ENCODE results near the gene KCTD20. TPM values are rescaled to one million over a fixed set of nuclear protein-coding genes. Genes with fewer than 3 reads are reported as not detected.

The KCTD20 gene
- total and polyA plus RNA-seq, 2 of the 13 experiments (the other 11 are each of a cell fraction or from before 2014, with no cell fraction given) = 52.7 to 67.1 TPM

- TF ChIP-seq ZNF3 (CRISPR knock-in tag; IDR thresholded peaks at IDR 0.05) = no peak
- no peak for TF ChIP-seq ZNF7 (CRISPR knock-in tag; IDR thresholded peaks at IDR 0.05)
- no peak for TF ChIP-seq ZNF619 (CRISPR knock-in tag; IDR thresholded peaks at IDR 0.05)
- 0 out of 2 replicates have a peak, but pooled peaks have one; percentile 39 for TF ChIP-seq MIER3 (CRISPR knock-in tag; IDR thresholded peaks at IDR 0.05; ENCODE audit: borderline replicate concordance)
- TF ChIP-seq RFX5 (IDR thresholded peaks at IDR 0.05; ENCODE audit: low read depth, low read length) = no peak
- no peak for TF ChIP-seq HNF4G (IDR thresholded peaks at IDR 0.05; ENCODE audit: borderline replicate concordance, low read depth, low read length)
- TF ChIP-seq HNF4G (CRISPR knock-in tag; IDR thresholded peaks at IDR 0.05; ENCODE audit: borderline replicate concordance, low read depth) = no peak
- no peak for TF ChIP-seq ZNF598 (CRISPR knock-in tag; IDR thresholded peaks at IDR 0.05; ENCODE audit: borderline replicate concordance)
- 0 out of 2 replicates have a peak, but pooled peaks have one; percentile 37 for TF ChIP-seq POLR2G (IDR thresholded peaks at IDR 0.05; ENCODE audit: low read depth, low read length)
- TF ChIP-seq SOX13 (IDR thresholded peaks at IDR 0.05) = no peak
- no peak; a peak in 1 of 4 replicates for TF ChIP-seq SOX13 (CRISPR knock-in tag; conservative IDR thresholded peaks at IDR 0.05 in 1 of 2, IDR thresholded peaks at IDR 0.05 in 1 of 2)
- no peak for TF ChIP-seq SUZ12 (IDR thresholded peaks at IDR 0.05; ENCODE audit: low read depth, low read length)
- TF ChIP-seq CENPT (CRISPR knock-in tag; IDR thresholded peaks at IDR 0.05; ENCODE audit: low read depth) = no peak
- TF ChIP-seq MIXL1 (CRISPR knock-in tag; IDR thresholded peaks at IDR 0.05) = peak; percentile 56; the same call in 1 of the 2 replicates
- TF ChIP-seq ZSCAN31 (CRISPR knock-in tag; IDR thresholded peaks at IDR 0.05; ENCODE audit: low read depth) = no peak
- no peak for TF ChIP-seq ZNF567 (CRISPR knock-in tag; IDR thresholded peaks at IDR 0.05; ENCODE audit: borderline replicate concordance)
- no peak for TF ChIP-seq ZNF33B (CRISPR knock-in tag; IDR thresholded peaks at IDR 0.05)
- peak; percentile 71 for TF ChIP-seq PAF1 (CRISPR knock-in tag; IDR thresholded peaks at IDR 0.05)
- no peak for TF ChIP-seq SMARCC2 (IDR thresholded peaks at IDR 0.05)
- TF ChIP-seq FOSL2 (CRISPR knock-in tag; IDR thresholded peaks at IDR 0.05) = peak; percentile 61
- TF ChIP-seq ZNF747 (CRISPR knock-in tag; IDR thresholded peaks at IDR 0.05; ENCODE audit: borderline replicate concordance) = no peak
- no peak for TF ChIP-seq HMG20B (CRISPR knock-in tag; conservative IDR thresholded peaks at IDR 0.05)
- no peak for TF ChIP-seq ZNF784 (CRISPR knock-in tag; IDR thresholded peaks at IDR 0.05; ENCODE audit: borderline replicate concordance)
- TF ChIP-seq ZBTB43 (CRISPR knock-in tag; conservative IDR thresholded peaks at IDR 0.05) = no peak
- TF ChIP-seq ZNF280B (CRISPR knock-in tag; IDR thresholded peaks at IDR 0.05; ENCODE audit: borderline replicate concordance) = no peak
- TF ChIP-seq ZSCAN12 (CRISPR knock-in tag; IDR thresholded peaks at IDR 0.05) = no peak
- no peak for TF ChIP-seq XBP1 (CRISPR knock-in tag; IDR thresholded peaks at IDR 0.05)
- TF ChIP-seq NFKBIZ (CRISPR knock-in tag; IDR thresholded peaks at IDR 0.05) = no peak
- no peak for TF ChIP-seq ZSCAN9 (CRISPR knock-in tag; IDR thresholded peaks at IDR 0.05; ENCODE audit: borderline replicate concordance)
Measured at GRCh38 chr6:36491378-36491965, 48.7 kb downstream of the KCTD20 start (continued).

Measured in HepG2 (cell line).